HG03135 (cell line): Measurements from ENCODE around the gene ADAM10.
"Not testable (repeated sequence)": the region's sequence is repeated elsewhere in the genome, so short reads cannot be mapped to it uniquely, and the experiment has no call there.

Source experiments
- ATAC-seq: cut with Tn5 transposase; IDR thresholded peaks from one replicate; pipeline ENCODE4 v1.9.1; 2021; ENCODE audit warnings: mild to moderate bottlenecking, moderate library complexity; ENCODE audit not compliant: unreplicated experiment

Gene ADAM10

GRCh38 chr15:58622877-58623276 is 126.6 kb downstream of the ADAM10 start:
- no peak for ATAC-seq

- not testable (repeated sequence) for ATAC-seq
Observed at GRCh38 chr15:58620268-58620667, 129.2 kb downstream of the ADAM10 start.

GRCh38 chr15:58616171-58616570 is 133.3 kb downstream of the ADAM10 start:
- no peak for ATAC-seq

- no peak for ATAC-seq
Observed at GRCh38 chr15:58611731-58612676, 137.5 kb downstream of the ADAM10 start.

GRCh38 chr15:58608711-58609110 is 140.8 kb downstream of the ADAM10 start:
- ATAC-seq: no peak

GRCh38 chr15:58608129-58608590 is 141.3 kb downstream of the ADAM10 start:
- no peak for ATAC-seq

GRCh38 chr15:58606577-58607080 is 142.9 kb downstream of the ADAM10 start:
- no peak for ATAC-seq

- no peak for ATAC-seq
Observed at GRCh38 chr15:58605931-58606530, 143.5 kb downstream of the ADAM10 start.

GRCh38 chr15:58604455-58604923 is 145.0 kb downstream of the ADAM10 start:
- no peak for ATAC-seq

- ATAC-seq: not testable (repeated sequence)
Observed at GRCh38 chr15:58603927-58604326, 145.6 kb downstream of the ADAM10 start.

GRCh38 chr15:58602823-58603222 is 146.7 kb downstream of the ADAM10 start:
- ATAC-seq: no peak

GRCh38 chr15:58598829-58599210 is 150.7 kb downstream of the ADAM10 start:
- no peak for ATAC-seq

- ATAC-seq: no peak
Observed at GRCh38 chr15:58597943-58598828, 151.3 kb downstream of the ADAM10 start.

- ATAC-seq: no peak
Observed at GRCh38 chr15:58595516-58596263, 153.8 kb downstream of the ADAM10 start.

- ATAC-seq: no peak
Observed at GRCh38 chr15:58594898-58595297, 154.6 kb downstream of the ADAM10 start.

GRCh38 chr15:58593870-58594269 is 155.6 kb downstream of the ADAM10 start:
- ATAC-seq: no peak

GRCh38 chr15:58590926-58591325 is 158.6 kb downstream of the ADAM10 start:
- ATAC-seq: no peak

GRCh38 chr15:58590236-58590635 is 159.3 kb downstream of the ADAM10 start:
- ATAC-seq: no peak

- no peak for ATAC-seq
Observed at GRCh38 chr15:58589047-58589446, 160.5 kb downstream of the ADAM10 start.

GRCh38 chr15:58588096-58588495 is 161.4 kb downstream of the ADAM10 start:
- ATAC-seq: no peak
